H9 (cell line): Measurements from ENCODE around the gene YRDC. TPM values are rescaled to one million over a fixed set of nuclear protein-coding genes. Genes with fewer than 3 reads are reported as not detected.
A peak's percentile ranks its signal among the peaks of the same experiment; 100 is the strongest.

Experiments
- DNase-seq: peaks from one replicate; pipeline ENCODE4 v3.0.0-alpha.2; 2017
- H2AFZ ChIP-seq: one replicate; pipeline ENCODE4 v1.6.1; 2013; ENCODE audit warnings: mild to moderate bottlenecking, low read length, control low read depth, moderate library complexity
- H2AK5ac ChIP-seq: 2 replicates; pipeline ENCODE4 v1.6.1; 2013; ENCODE audit warnings: low read length, control low read depth, mixed read lengths; ENCODE audit not compliant: insufficient read length
- H2BK120ac ChIP-seq: one replicate; pipeline ENCODE4 v1.6.1; 2013; ENCODE audit warnings: low read depth, mild to moderate bottlenecking, low read length, control low read depth, inconsistent platforms; ENCODE audit not compliant: poor library complexity, severe bottlenecking
- H2BK12ac ChIP-seq: 2 replicates; pipeline ENCODE4 v1.6.1; 2013; ENCODE audit warnings: low read length, control low read depth, mixed read lengths, low read depth; ENCODE audit not compliant: insufficient read length
- H2BK15ac ChIP-seq: 2 replicates; pipeline ENCODE4 v1.6.1; 2013; ENCODE audit warnings: low read depth, low read length, control low read depth
- H2BK20ac ChIP-seq: one replicate; pipeline ENCODE4 v1.6.1; 2013; ENCODE audit warnings: low read depth, mild to moderate bottlenecking, low read length, control low read depth, inconsistent platforms; ENCODE audit not compliant: poor library complexity, severe bottlenecking
- H2BK5ac ChIP-seq: 2 replicates; pipeline ENCODE4 v1.6.1; 2013; ENCODE audit warnings: low read length, control low read depth, mixed read lengths; ENCODE audit not compliant: insufficient read length
- H3K14ac ChIP-seq: 2 replicates; pipeline ENCODE4 v1.6.1; 2013; ENCODE audit warnings: low read length, control low read depth; ENCODE audit not compliant: insufficient read depth
- H3K18ac ChIP-seq: 2 replicates; pipeline ENCODE4 v1.6.1; 2013; ENCODE audit warnings: low read depth, mild to moderate bottlenecking, mixed read lengths, low read length, control low read depth; ENCODE audit not compliant: insufficient read length
- H3K23ac ChIP-seq: 2 replicates; pipeline ENCODE4 v1.6.1; 2013; ENCODE audit warnings: low read length, control low read depth, mixed read lengths, low read depth; ENCODE audit not compliant: insufficient read length
- H3K23me2 ChIP-seq: 2 replicates; pipeline ENCODE4 v1.6.1; 2013; ENCODE audit warnings: low read depth, mild to moderate bottlenecking, mixed read lengths, low read length, control low read depth; ENCODE audit not compliant: insufficient read length, poor library complexity, severe bottlenecking
- H3K27ac ChIP-seq: 2 replicates; pipeline ENCODE4 v1.5.1; 2013; ENCODE audit warnings: low read length, control low read depth, mixed read lengths, low read depth; ENCODE audit not compliant: insufficient read length
- H3K27me3 ChIP-seq: 2 replicates; pipeline ENCODE4 v1.6.1; 2013; ENCODE audit warnings: low read length, control low read depth, inconsistent platforms; ENCODE audit not compliant: insufficient read depth
- H3K4ac ChIP-seq: 2 replicates; pipeline ENCODE4 v1.6.1; 2013; ENCODE audit warnings: low read depth, mild to moderate bottlenecking, control low read depth, inconsistent platforms, low read length, moderate library complexity
- H3K4me1 ChIP-seq: 2 replicates; pipeline ENCODE4 v1.6.1; 2013; ENCODE audit warnings: low read length, control low read depth, inconsistent platforms; ENCODE audit not compliant: insufficient read depth
- H3K4me2 ChIP-seq: 2 replicates; pipeline ENCODE4 v1.6.1; 2013; ENCODE audit warnings: low read length, control low read depth, mixed read lengths; ENCODE audit not compliant: insufficient read length, insufficient read depth
- H3K56ac ChIP-seq: 2 replicates; pipeline ENCODE4 v1.6.1; 2013; ENCODE audit warnings: low read depth, mild to moderate bottlenecking, mixed read lengths, low read length, control low read depth; ENCODE audit not compliant: insufficient read length
- H3K79me1 ChIP-seq: 2 replicates; pipeline ENCODE4 v1.6.1; 2013; ENCODE audit warnings: low read depth, mild to moderate bottlenecking, moderate library complexity, low read length, control low read depth, inconsistent platforms; ENCODE audit not compliant: insufficient read depth, poor library complexity, severe bottlenecking
- H3K79me2 ChIP-seq: 2 replicates; pipeline ENCODE4 v1.6.1; 2013; ENCODE audit warnings: low read length, control low read depth, inconsistent platforms; ENCODE audit not compliant: insufficient read depth
- H3K9ac ChIP-seq: 2 replicates; pipeline ENCODE4 v1.6.1; 2013; ENCODE audit warnings: low read length, control low read depth, mixed read lengths; ENCODE audit not compliant: insufficient read length; ENCODE audit errors: extremely low read depth
- H3K9me3 ChIP-seq: one replicate; pipeline ENCODE4 v1.6.1; 2013; ENCODE audit warnings: low read depth, low read length, inconsistent platforms; ENCODE audit not compliant: control insufficient read depth
- H3T11ph ChIP-seq: one replicate; pipeline ENCODE4 v1.6.1; 2013; ENCODE audit warnings: mild to moderate bottlenecking, low read length, control low read depth, inconsistent platforms
- H4K20me1 ChIP-seq: one replicate; pipeline ENCODE4 v1.6.1; 2013; ENCODE audit not compliant: control insufficient read depth, insufficient read length, insufficient read depth
- H4K5ac ChIP-seq: 2 replicates; pipeline ENCODE4 v1.6.1; 2013; ENCODE audit warnings: low read depth, mild to moderate bottlenecking, mixed read lengths, low read length, control low read depth; ENCODE audit not compliant: insufficient read length
- H4K8ac ChIP-seq: replicated peaks from 2 replicates; pipeline ENCODE4 v1.6.1; 2013; ENCODE audit warnings: low read length, control low read depth, mixed read lengths, low read depth; ENCODE audit not compliant: insufficient read length
- H4K91ac ChIP-seq: 2 replicates; pipeline ENCODE4 v1.6.1; 2013; ENCODE audit warnings: low read depth, mild to moderate bottlenecking, moderate library complexity, mixed read lengths, low read length, control low read depth; ENCODE audit not compliant: insufficient read length
- H3K27ac Mint-ChIP-seq, 3 experiments: 2 replicates in 2 of 3; 3 replicates in 1 of 3; pipeline ENCODE4 v1.8.0; 2020 to 2021; ENCODE audit warnings: mixed read lengths in 3 of 3, mild to moderate bottlenecking in 1 of 3, moderate library complexity in 1 of 3
- H3K27me3 Mint-ChIP-seq: 2 replicates; pipeline ENCODE4 v1.8.0; 2021; ENCODE audit warnings: low read depth, mild to moderate bottlenecking, moderate library complexity, mixed read lengths
- H3K36me3 Mint-ChIP-seq, 3 experiments: 2 replicates in 2 of 3; 3 replicates in 1 of 3; pipeline ENCODE4 v1.8.0; 2020 to 2021; ENCODE audit warnings: low read depth in 3 of 3, mixed read lengths in 3 of 3; ENCODE audit not compliant: insufficient read depth in 1 of 3
- H3K4me1 Mint-ChIP-seq, 2 experiments: 2 replicates each; pipeline ENCODE4 v1.8.0; 2020; ENCODE audit warnings: mixed read lengths in 2 of 2
- H3K4me3 Mint-ChIP-seq, 2 experiments: 2 replicates in 1 of 2; 3 replicates in 1 of 2; pipeline ENCODE4 v1.8.0; 2020 to 2021; ENCODE audit warnings: mild to moderate bottlenecking in 2 of 2, mixed read lengths in 2 of 2, moderate library complexity in 1 of 2
- H3K9me3 Mint-ChIP-seq, 2 experiments: 2 replicates in 1 of 2; 3 replicates in 1 of 2; pipeline ENCODE4 v1.8.0; 2020; ENCODE audit warnings: mild to moderate bottlenecking in 2 of 2, mixed read lengths in 2 of 2, moderate library complexity in 1 of 2
- CTCF ChIP-seq: fragments of 200-600 bp; sonication (generic); conservative IDR thresholded peaks from 3 replicates; pipeline ENCODE4 v1.8.0; 2021; ENCODE audit warnings: antibody characterized with exemption, mild to moderate bottlenecking
- WGBS: extraction: QIAGEN DNeasy Blood & Tissue Kit; methylation state at CpG from one replicate; pipeline ENCODE4 v1.1.7; 2013; ENCODE audit warnings: missing lambda C conversion rate, low lambda C conversion rate, mixed read lengths; ENCODE audit not compliant: insufficient read length; ENCODE audit errors: extremely low coverage; 5-methylcytosine and 5-hydroxymethylcytosine counted together
- long read RNA-seq: library from polyadenylated mRNA; unstranded; transcript quantifications from one replicate; pipeline ENCODE4 v2.0.0, GENCODE V29; 2020
- total RNA-seq: library from RNA; stranded (reverse); gene quantifications from 2 replicates; pipeline ENCODE4 v1.2.1, GENCODE V29; 2021

The YRDC gene
- 28.0 and 28.6 TPM in 2 replicates for total RNA-seq
- long read RNA-seq, partial matches to known transcripts = 5 of 15 reads
- long read RNA-seq, other reads (novel, unspliced or antisense) = 10 of 15 reads

GRCh38 chr1:37807555-37808368 is at the start of gene YRDC, which contains the start of gene C1orf122:
TSS of gene YRDC (minus strand) at chr1:37808208. CDS start at chr1:37808180, 28 bp downstream.
TSS of gene C1orf122 (plus strand) at chr1:37807790. CDS start at chr1:37808405, 615 bp downstream.
- no peaks in the 10 kb centered on the region for H3K9me3 ChIP-seq
- H3K27ac ChIP-seq = no peak within 1 kb of the TSS
- H2BK120ac ChIP-seq = no peak within 1 kb of the TSS
- no peak within 1 kb of the TSS for H3K23ac ChIP-seq
- H3K9me3 Mint-ChIP-seq = no peaks in the 10 kb centered on the region
- no peak within 1 kb of the TSS for H2AK5ac ChIP-seq
- H4K91ac ChIP-seq = no peak within 1 kb of the TSS
- no peak for TF ChIP-seq CTCF
- peaks cover 9% of the 10 kb centered on the region; the same call in 1 of the 2 replicates for H3K79me2 ChIP-seq
- H3K56ac ChIP-seq = no peak within 1 kb of the TSS
- H3K18ac ChIP-seq = peak within 1 kb of the TSS; percentile 36
- no peak within 1 kb of the TSS for H2AFZ ChIP-seq
- H3K23me2 ChIP-seq = peaks cover 8% of the 10 kb centered on the region
- no peak within 1 kb of the TSS for H2BK15ac ChIP-seq
- H3K14ac ChIP-seq = peak within 1 kb of the TSS; percentile 96
- no peak within 1 kb of the TSS for H3T11ph ChIP-seq
- no peak within 1 kb of the TSS for H2BK5ac ChIP-seq
- no peak within 1 kb of the TSS for H2BK20ac ChIP-seq
- no peak within 1 kb of the TSS for H3K4ac ChIP-seq
- peak within 1 kb of the TSS; percentile 61 to 98 (median 89); a peak in 6 of 7 replicates for H3K27ac Mint-ChIP-seq
- H3K4me3 Mint-ChIP-seq = peak within 1 kb of the TSS; percentile 90 to 93
- H3K79me1 ChIP-seq = peaks cover 9% of the 10 kb centered on the region
- peak; percentile 95 for DNase-seq
- no peak within 1 kb of the TSS for H2BK12ac ChIP-seq
- peak within 1 kb of the TSS; percentile 76 for H3K4me2 ChIP-seq
- peaks cover 35 to 55% (median 38%) of the 10 kb centered on the region in 3 experiments for H3K36me3 Mint-ChIP-seq
- peaks cover 10 to 11% of the 10 kb centered on the region in 2 experiments for H3K4me1 Mint-ChIP-seq
- no peaks in the 10 kb centered on the region for H3K27me3 ChIP-seq
- no peak within 1 kb of the TSS for H4K8ac ChIP-seq
- peak within 1 kb of the TSS; percentile 92 for H3K9ac ChIP-seq
- no peak within 1 kb of the TSS for H4K5ac ChIP-seq
- no peaks in the 10 kb centered on the region; the same call in 1 of the 2 replicates for H3K4me1 ChIP-seq
- H3K27me3 Mint-ChIP-seq = no peaks in the 10 kb centered on the region; the same call in 1 of the 2 replicates
- no peaks in the 10 kb centered on the region for H4K20me1 ChIP-seq
- WGBS = no CpG with 5 or more reads among the region's 95 CpGs
